Neural cell (in vitro differentiated cells): ENCODE results near the gene TSPOAP1. TPM values are rescaled to one million over a fixed set of nuclear protein-coding genes. Genes with fewer than 3 reads are reported as not detected.

Experiments used
- H2AFZ ChIP-seq: fragments of 200-600, 300-800 bp; sonication (generic), shearing (Covaris generic); 2 replicates; pipeline ENCODE4 v1.6.0; 2014; ENCODE audit warnings: low read depth, mild to moderate bottlenecking, antibody characterized with exemption, low read length, moderate library complexity
- H3F3A ChIP-seq: fragments of 200-600 bp; shearing (Covaris generic); 2 replicates; pipeline ENCODE4 v1.6.1; 2016; ENCODE audit warnings: mild to moderate bottlenecking, moderate library complexity, mixed read lengths, antibody characterized with exemption, low read length; ENCODE audit not compliant: insufficient read depth, poor library complexity, severe bottlenecking
- H3K27ac ChIP-seq: fragments of 200-600, 300-800 bp; sonication (generic), shearing (Covaris generic); 2 replicates; pipeline ENCODE4 v1.5.1; 2014; ENCODE audit warnings: mild to moderate bottlenecking, low read length, moderate library complexity
- H3K27me3 ChIP-seq: fragments of 300-800, 200-600 bp; sonication (generic), shearing (Covaris generic); 2 replicates; pipeline ENCODE4 v1.6.0; 2014; ENCODE audit warnings: mild to moderate bottlenecking, low read depth, low read length, moderate library complexity; ENCODE audit not compliant: insufficient read depth
- H3K36me3 ChIP-seq: fragments of 300-800, 200-600 bp; sonication (generic), shearing (Covaris generic); 2 replicates; pipeline ENCODE4 v1.5.1; 2014; ENCODE audit warnings: mild to moderate bottlenecking, antibody characterized with exemption, low read length, moderate library complexity; ENCODE audit not compliant: insufficient read depth
- H3K4me2 ChIP-seq: fragments of 300-800, 200-600 bp; sonication (generic), shearing (Covaris generic); 2 replicates; pipeline ENCODE4 v1.6.0; 2014; ENCODE audit warnings: mild to moderate bottlenecking, low read length
- H3K4me3 ChIP-seq: fragments of 300-800, 200-600 bp; sonication (generic), shearing (Covaris generic); 2 replicates; pipeline ENCODE4 v1.5.1; 2014; ENCODE audit warnings: mild to moderate bottlenecking, low read length, moderate library complexity
- H3K79me2 ChIP-seq: fragments of 200-600 bp; shearing (Covaris generic); replicated peaks from 2 replicates; pipeline ENCODE4 v1.6.0; 2014; ENCODE audit warnings: mild to moderate bottlenecking, low read length, moderate library complexity; ENCODE audit not compliant: insufficient read depth
- H3K9ac ChIP-seq: fragments of 300-800, 200-600 bp; sonication (generic), shearing (Covaris generic); 2 replicates; pipeline ENCODE4 v1.6.1; 2016; ENCODE audit warnings: mild to moderate bottlenecking, low read length, mixed read lengths
- H3K9me2 ChIP-seq: fragments of 200-600 bp; shearing (Covaris generic); 2 replicates; pipeline ENCODE4 v1.6.1; 2016; ENCODE audit warnings: mild to moderate bottlenecking, low read length, mixed read lengths; ENCODE audit not compliant: insufficient read depth
- H3K9me3 ChIP-seq: fragments of 200-600, 300-800 bp; sonication (generic), shearing (Covaris generic); 2 replicates; pipeline ENCODE4 v1.6.1; 2016; ENCODE audit warnings: mild to moderate bottlenecking, mixed run types, low read length, moderate library complexity, mixed read lengths
- H4K20me1 ChIP-seq: fragments of 200-600 bp; shearing (Covaris generic); 2 replicates; pipeline ENCODE4 v1.6.1; 2016; ENCODE audit warnings: mild to moderate bottlenecking, mixed run types; ENCODE audit not compliant: insufficient read depth
- CTCF ChIP-seq: fragments of 450-650 bp; IDR thresholded peaks from 2 replicates; pipeline ENCODE4 v1.5.1; 2014; ENCODE audit warnings: antibody characterized with exemption, mild to moderate bottlenecking, moderate library complexity; ENCODE audit not compliant: poor library complexity, severe bottlenecking
- EP300 ChIP-seq: fragments of 450-650 bp; conservative IDR thresholded peaks from 2 replicates; pipeline ENCODE4 v1.6.1; 2014; ENCODE audit warnings: antibody characterized with exemption, mild to moderate bottlenecking, moderate library complexity; ENCODE audit not compliant: poor library complexity, severe bottlenecking
- EZH2 ChIP-seq: fragments of 200-600, 300-800 bp; shearing (Covaris generic), sonication (generic); IDR thresholded peaks from 2 replicates; pipeline ENCODE4 v1.6.1; 2014; ENCODE audit warnings: antibody characterized with exemption, low read length, borderline replicate concordance, mild to moderate bottlenecking; ENCODE audit not compliant: insufficient read depth, poor library complexity, severe bottlenecking
- MXI1 ChIP-seq: fragments of 450-650 bp; conservative IDR thresholded peaks from 2 replicates; pipeline ENCODE4 v1.6.1; 2014; ENCODE audit warnings: antibody characterized with exemption, mild to moderate bottlenecking; ENCODE audit not compliant: poor library complexity, severe bottlenecking
- POLR2AphosphoS5 ChIP-seq: IDR thresholded peaks from 2 replicates; pipeline ENCODE4 v1.6.1; 2012
- RAD21 ChIP-seq: fragments of 450-650 bp; conservative IDR thresholded peaks from 2 replicates; pipeline ENCODE4 v1.6.1; 2014; ENCODE audit warnings: antibody characterized with exemption, mild to moderate bottlenecking, moderate library complexity
- REST ChIP-seq: IDR thresholded peaks from 2 replicates; pipeline ENCODE4 v1.6.1; 2012; ENCODE audit warnings: borderline replicate concordance
- SMC3 ChIP-seq: fragments of 450-650 bp; conservative IDR thresholded peaks from 2 replicates; pipeline ENCODE4 v1.6.1; 2014; ENCODE audit warnings: antibody characterized with exemption, mild to moderate bottlenecking, moderate library complexity; ENCODE audit not compliant: poor library complexity
- TAF1 ChIP-seq: IDR thresholded peaks from 2 replicates; pipeline ENCODE4 v1.6.1; 2012; ENCODE audit warnings: low read depth
- polyA plus RNA-seq: library from polyadenylated mRNA; depleted of rRNA; stranded (reverse); fragments of >200 nt; gene quantifications from 2 replicates; pipeline ENCODE4 v1.2.3, GENCODE V29; 2014

Gene TSPOAP1
- polyA plus RNA-seq, 1 donor from 2014 or later: 103 TPM

GRCh38 chr17:58358408-58359172 is 30.0 kb upstream of the TSPOAP1 start:
- H3K9me2 ChIP-seq: no peaks in the 10 kb centered on the region
- no peak overlapping the region for H2AFZ ChIP-seq
- no peaks in the 10 kb centered on the region for H3K27me3 ChIP-seq
- no peak overlapping the region for H3K27ac ChIP-seq
- H3K4me3 ChIP-seq: no peak overlapping the region
- no peaks in the 10 kb centered on the region for H4K20me1 ChIP-seq
- H3K9ac ChIP-seq: no peak overlapping the region
- no peaks in the 10 kb centered on the region for H3K79me2 ChIP-seq
- H3K36me3 ChIP-seq: no peaks in the 10 kb centered on the region
- H3F3A ChIP-seq: no peaks in the 10 kb centered on the region
- TF ChIP-seq MXI1 (no peak), RAD21 (no peak), REST (no peak), TAF1 (no peak), POLR2AphosphoS5 (no peak), EZH2 (no peak), EP300 (no peak), CTCF (no peak), SMC3 (no peak)
- H3K4me2 ChIP-seq: no peak overlapping the region
- no peaks in the 10 kb centered on the region for H3K9me3 ChIP-seq

- Histone ChIP-seq H3K27ac (no peak overlapping the region), H4K20me1 (no peaks in the 10 kb centered on the region), H2AFZ (no peak overlapping the region), H3K9ac (no peak overlapping the region), H3K9me3 (no peaks in the 10 kb centered on the region), H3K27me3 (no peaks in the 10 kb centered on the region), H3K9me2 (no peaks in the 10 kb centered on the region), H3K36me3 (no peaks in the 10 kb centered on the region), H3K79me2 (no peaks in the 10 kb centered on the region), H3K4me2 (no peak overlapping the region), H3K4me3 (no peak overlapping the region), H3F3A (peaks cover 2% of the 10 kb centered on the region)
- TF ChIP-seq POLR2AphosphoS5 (no peak), EZH2 (no peak), MXI1 (no peak)
Observed at GRCh38 chr17:58357312-58358297, 29.0 kb upstream of the TSPOAP1 start.
